ENCODE measurements around the gene LYPD4.
A peak's percentile ranks its signal among the peaks of the same experiment; 100 is the strongest.
"Not testable (repeated sequence)": the region's sequence is repeated elsewhere in the genome, so short reads cannot be mapped to it uniquely, and the experiment has no call there.

The LYPD4 gene

DNA sequence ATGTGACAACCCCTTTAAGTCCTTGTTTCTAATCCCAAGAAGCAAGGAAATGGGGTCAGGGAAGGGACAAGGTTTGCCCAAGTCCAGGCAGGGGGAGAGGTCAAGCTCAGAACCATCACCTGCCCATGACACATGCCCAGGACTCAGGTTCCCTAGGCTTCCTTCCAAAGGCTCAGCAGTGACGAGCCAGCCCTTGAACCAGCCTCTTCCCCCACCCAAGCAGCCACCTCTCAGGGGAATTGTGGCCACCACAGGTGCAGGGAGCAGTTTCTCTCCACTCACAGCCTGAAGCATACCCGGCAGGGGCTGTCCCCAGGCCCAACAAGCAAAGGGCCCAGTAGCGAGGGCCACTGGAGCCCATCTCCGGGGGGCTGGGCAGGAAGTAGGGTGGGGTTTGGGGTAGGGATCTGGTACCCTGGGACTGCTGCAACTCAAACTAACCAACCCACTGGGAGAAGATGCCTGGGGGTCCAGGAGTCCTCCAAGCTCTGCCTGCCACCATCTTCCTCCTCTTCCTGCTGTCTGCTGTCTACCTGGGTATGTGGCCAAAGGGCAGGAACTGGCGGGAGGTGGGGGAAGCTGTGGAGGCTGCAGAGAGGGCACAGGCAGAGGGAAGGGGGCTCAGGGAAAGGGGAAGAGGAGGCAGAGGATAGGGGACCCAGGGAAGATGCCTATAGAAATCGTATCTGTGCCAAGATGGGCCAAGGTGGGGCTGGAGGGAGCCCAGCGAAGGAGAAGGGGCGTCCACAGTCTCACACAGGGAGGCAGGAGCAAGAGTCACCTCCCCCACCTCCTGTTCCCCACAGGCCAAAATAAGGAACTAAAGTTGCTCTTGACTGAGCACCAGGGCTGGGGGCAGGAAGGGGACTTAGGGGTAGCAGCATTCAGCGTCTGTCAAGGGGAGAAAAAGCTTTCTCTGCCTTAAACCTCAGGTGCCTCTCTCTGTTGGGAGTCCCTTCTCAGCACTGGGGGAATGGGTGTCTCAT, 32.7 kb upstream of the LYPD4 start, which contains the start of gene CD79A:
TSS of gene CD79A (plus strand) at position 433 of the 986 bp plus-strand sequence. CDS start at position 459, 26 bp downstream.
- peak within 1 kb of the TSS; percentile 10; the same call in 1 of the 2 replicates for H2AFZ ChIP-seq (ENCODE audit: low read depth, low read length)
- no peak for TF ChIP-seq EZH2 (IDR thresholded peaks at IDR 0.05; ENCODE audit: borderline replicate concordance, low read depth, low read length, severe bottlenecking)
- TF ChIP-seq, protein P1, sequence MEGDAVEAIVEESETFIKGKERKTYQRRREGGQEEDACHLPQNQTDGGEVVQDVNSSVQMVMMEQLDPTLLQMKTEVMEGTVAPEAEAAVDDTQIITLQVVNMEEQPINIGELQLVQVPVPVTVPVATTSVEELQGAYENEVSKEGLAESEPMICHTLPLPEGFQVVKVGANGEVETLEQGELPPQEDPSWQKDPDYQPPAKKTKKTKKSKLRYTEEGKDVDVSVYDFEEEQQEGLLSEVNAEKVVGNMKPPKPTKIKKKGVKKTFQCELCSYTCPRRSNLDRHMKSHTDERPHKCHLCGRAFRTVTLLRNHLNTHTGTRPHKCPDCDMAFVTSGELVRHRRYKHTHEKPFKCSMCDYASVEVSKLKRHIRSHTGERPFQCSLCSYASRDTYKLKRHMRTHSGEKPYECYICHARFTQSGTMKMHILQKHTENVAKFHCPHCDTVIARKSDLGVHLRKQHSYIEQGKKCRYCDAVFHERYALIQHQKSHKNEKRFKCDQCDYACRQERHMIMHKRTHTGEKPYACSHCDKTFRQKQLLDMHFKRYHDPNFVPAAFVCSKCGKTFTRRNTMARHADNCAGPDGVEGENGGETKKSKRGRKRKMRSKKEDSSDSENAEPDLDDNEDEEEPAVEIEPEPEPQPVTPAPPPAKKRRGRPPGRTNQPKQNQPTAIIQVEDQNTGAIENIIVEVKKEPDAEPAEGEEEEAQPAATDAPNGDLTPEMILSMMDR (IDR thresholded peaks at IDR 0.05; ENCODE audit: borderline replicate concordance, extremely low read depth, low read length, poor library complexity, severe bottlenecking) = peak; percentile 7
- peaks cover 94% of the 10 kb centered on the region for H3K4me1 ChIP-seq (ENCODE audit: insufficient read depth, low read length)
- H3K27ac ChIP-seq (ENCODE audit: low read length) = peak within 1 kb of the TSS; percentile 98
- no peaks in the 10 kb centered on the region for H3K27me3 ChIP-seq (ENCODE audit: insufficient read depth, low read length, poor library complexity)
- H3K4me2 ChIP-seq (ENCODE audit: insufficient read depth, low read length) = peak within 1 kb of the TSS; percentile 96
- peaks cover 8% of the 10 kb centered on the region for H4K20me1 ChIP-seq (ENCODE audit: insufficient read depth, low read length)
- ATAC-seq (ENCODE audit: insufficient read depth, low read depth) (peak; percentile 80), DNase-seq (peak; percentile 96)
- peak within 1 kb of the TSS; percentile 83 for H3K9ac ChIP-seq (ENCODE audit: low read depth, low read length)
- peaks cover 39% of the 10 kb centered on the region for H3K79me2 ChIP-seq (ENCODE audit: insufficient read depth, low read length)
- peaks cover 50% of the 10 kb centered on the region for H3K36me3 ChIP-seq (ENCODE audit: insufficient read depth, low read length)
- peak within 1 kb of the TSS; percentile 42 to 80 for H3K4me3 ChIP-seq (ENCODE audit: low read depth in 1 of 2, low read length in 2 of 2)
- H3K9me3 ChIP-seq (ENCODE audit: insufficient read depth, low read length, severe bottlenecking) = no peaks in the 10 kb centered on the region

DNA sequence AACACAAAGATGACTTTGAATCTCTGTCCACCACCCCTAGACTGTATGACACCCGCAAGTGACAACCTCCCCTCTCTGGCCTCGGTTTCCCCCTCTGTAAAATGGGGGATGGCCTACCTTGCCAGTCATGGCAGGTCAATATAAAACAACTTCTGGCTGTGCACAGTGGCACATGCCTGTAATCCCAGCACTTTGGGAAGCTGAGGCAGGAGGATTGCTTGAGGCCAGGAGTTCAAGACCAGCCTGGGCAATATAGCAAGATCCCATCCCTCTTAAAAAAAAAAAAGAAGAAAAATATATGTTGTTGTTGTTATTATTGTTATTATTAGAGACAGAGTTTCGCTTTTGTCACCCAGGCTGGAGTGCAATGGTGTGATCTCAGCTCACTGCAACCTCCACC, 31.5 kb upstream of the LYPD4 start:
- H3K27ac ChIP-seq (ENCODE audit: low read length) = peak overlapping the region; percentile 98
- DNase-seq; H3K9me3 ChIP-seq (ENCODE audit: insufficient read depth, low read length, severe bottlenecking); ATAC-seq (ENCODE audit: insufficient read depth, low read depth); H2AFZ ChIP-seq (ENCODE audit: low read depth, low read length); H3K27me3 ChIP-seq (ENCODE audit: insufficient read depth, low read length, poor library complexity): not testable (repeated sequence)
- peak overlapping the region; percentile 52 for H3K4me2 ChIP-seq (ENCODE audit: insufficient read depth, low read length)
- H3K4me3 ChIP-seq (ENCODE audit: low read depth in 1 of 2, low read length in 2 of 2) = peak overlapping the region in 1 of 2 experiments; percentile 44; a peak in 2 of 4 replicates
- peaks cover 57% of the 10 kb centered on the region for H3K36me3 ChIP-seq (ENCODE audit: insufficient read depth, low read length)
- peaks cover 17% of the 10 kb centered on the region for H4K20me1 ChIP-seq (ENCODE audit: insufficient read depth, low read length)
- peak overlapping the region; percentile 83 for H3K9ac ChIP-seq (ENCODE audit: low read depth, low read length)
- H3K4me1 ChIP-seq (ENCODE audit: insufficient read depth, low read length) = peaks cover 97% of the 10 kb centered on the region
- peaks cover 33% of the 10 kb centered on the region for H3K79me2 ChIP-seq (ENCODE audit: insufficient read depth, low read length)

DNA sequence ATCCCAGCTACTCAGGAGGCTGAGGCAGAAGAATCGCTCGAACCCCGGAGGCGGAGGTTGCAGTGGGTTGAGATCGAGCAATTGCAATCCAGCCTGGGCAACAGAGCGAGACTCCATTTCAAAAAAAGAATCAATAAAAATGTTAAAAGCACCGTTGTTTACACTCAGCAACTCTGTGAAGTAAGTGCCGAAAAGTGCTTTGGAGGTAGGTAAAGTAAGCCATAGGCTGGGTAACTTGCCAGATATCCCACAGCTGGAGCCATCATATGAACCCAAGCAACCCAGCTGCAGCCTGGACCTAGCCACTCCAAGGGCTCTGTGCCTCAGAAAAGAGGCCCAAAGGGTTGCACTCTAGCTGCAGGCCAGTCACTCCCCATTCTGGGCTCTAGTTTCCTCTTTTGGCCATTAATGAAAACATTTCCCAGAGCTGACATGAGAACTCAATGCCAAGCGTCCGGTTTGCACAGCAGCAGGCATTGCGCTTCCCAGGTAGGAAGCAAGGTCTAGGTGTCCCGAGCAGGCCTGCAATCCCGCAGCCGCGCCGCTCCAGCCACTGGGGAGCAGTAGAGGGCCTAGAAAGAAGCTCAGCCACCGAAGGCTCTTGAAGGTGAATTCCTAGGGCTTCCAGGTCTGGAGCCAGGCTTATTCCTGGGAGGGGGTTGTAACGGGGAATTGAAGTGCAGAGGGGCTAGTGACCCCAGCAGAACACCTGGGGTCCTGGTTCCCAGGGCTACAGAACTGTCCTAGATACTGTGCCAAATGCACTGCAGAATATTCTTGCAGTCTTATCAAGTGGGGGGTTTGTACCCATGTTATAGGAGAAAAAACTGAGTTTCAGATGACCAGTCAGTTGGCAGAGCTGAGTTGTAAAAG, 28.5 kb upstream of the LYPD4 start:
- no peaks in the 10 kb centered on the region for H3K27me3 ChIP-seq (ENCODE audit: insufficient read depth, low read length, poor library complexity)
- H3K9ac ChIP-seq (ENCODE audit: low read depth, low read length) = 0 out of 2 replicates have a peak overlapping the region, but pooled peaks have one; percentile 48
- H3K4me1 ChIP-seq (ENCODE audit: insufficient read depth, low read length) = peaks cover 99% of the 10 kb centered on the region
- no peak overlapping the region for H2AFZ ChIP-seq (ENCODE audit: low read depth, low read length)
- peak; percentile 72 for DNase-seq
- H3K9me3 ChIP-seq (ENCODE audit: insufficient read depth, low read length, severe bottlenecking) = no peaks in the 10 kb centered on the region
- H3K79me2 ChIP-seq (ENCODE audit: insufficient read depth, low read length) = peaks cover 34% of the 10 kb centered on the region
- H3K36me3 ChIP-seq (ENCODE audit: insufficient read depth, low read length) = peaks cover 58% of the 10 kb centered on the region
- no peak overlapping the region for H3K4me3 ChIP-seq (ENCODE audit: low read depth in 1 of 2, low read length in 2 of 2)
- no peak overlapping the region; the same call in 1 of the 2 replicates for H3K4me2 ChIP-seq (ENCODE audit: insufficient read depth, low read length)
- no peak for ATAC-seq (ENCODE audit: insufficient read depth, low read depth)
- H3K27ac ChIP-seq (ENCODE audit: low read length) = peak overlapping the region; percentile 98
- TF ChIP-seq, protein P1 (IDR thresholded peaks at IDR 0.05; ENCODE audit: borderline replicate concordance, extremely low read depth, low read length, poor library complexity, severe bottlenecking) = peak; percentile 91
- TF ChIP-seq EZH2 (IDR thresholded peaks at IDR 0.05; ENCODE audit: borderline replicate concordance, low read depth, low read length, severe bottlenecking) = no peak
- H4K20me1 ChIP-seq (ENCODE audit: insufficient read depth, low read length) = peaks cover 37% of the 10 kb centered on the region

All from DND-41 (cell line).